HG03280 (cell line): ENCODE data around the gene ODF2L.
"Not testable (repeated sequence)": the region's sequence is repeated elsewhere in the genome, so short reads cannot be mapped to it uniquely, and the experiment has no call there.

Experiments used
- ATAC-seq: cut with Tn5 transposase; IDR thresholded peaks from one replicate; pipeline ENCODE4 v1.9.1; 2021; ENCODE audit warnings: mild to moderate bottlenecking, moderate library complexity; ENCODE audit not compliant: unreplicated experiment

ODF2L gene

GRCh38 chr1:86388777-86389176 lies 7.3 kb downstream of the ODF2L start:
- no peak for ATAC-seq

- ATAC-seq, result no peak
Observed at GRCh38 chr1:86387916-86388627, 8.1 kb downstream of the ODF2L start.

- ATAC-seq, result peak; percentile 52
Observed at GRCh38 chr1:86382878-86383277, 13.2 kb downstream of the ODF2L start.

DNA sequence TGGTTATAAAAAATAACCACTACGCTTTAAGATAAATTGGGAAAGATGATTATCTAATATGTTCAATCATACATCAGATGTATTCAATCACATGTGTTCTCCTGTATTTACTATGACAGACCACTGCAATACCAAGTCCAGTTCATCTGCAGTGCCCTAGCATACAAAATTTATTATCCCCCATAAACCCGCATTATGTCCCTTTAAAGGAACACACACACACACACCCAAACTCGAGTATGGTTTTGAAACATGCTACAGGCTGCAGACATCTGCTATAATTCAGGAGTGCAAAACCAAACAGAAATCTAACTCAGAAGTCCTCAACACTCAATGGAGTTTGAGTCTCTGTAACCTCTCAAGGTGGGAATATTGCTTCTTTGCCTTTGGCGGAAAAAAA lies 14.9 kb downstream of the ODF2L start:
- ATAC-seq, result no peak

- peak; percentile 81 for ATAC-seq
Observed at GRCh38 chr1:86380257-86380861, 15.8 kb downstream of the ODF2L start.

GRCh38 chr1:86378813-86379212 lies 17.3 kb downstream of the ODF2L start:
- ATAC-seq, result no peak

GRCh38 chr1:86377341-86377740 lies 18.8 kb downstream of the ODF2L start:
- ATAC-seq, result no peak

DNA sequence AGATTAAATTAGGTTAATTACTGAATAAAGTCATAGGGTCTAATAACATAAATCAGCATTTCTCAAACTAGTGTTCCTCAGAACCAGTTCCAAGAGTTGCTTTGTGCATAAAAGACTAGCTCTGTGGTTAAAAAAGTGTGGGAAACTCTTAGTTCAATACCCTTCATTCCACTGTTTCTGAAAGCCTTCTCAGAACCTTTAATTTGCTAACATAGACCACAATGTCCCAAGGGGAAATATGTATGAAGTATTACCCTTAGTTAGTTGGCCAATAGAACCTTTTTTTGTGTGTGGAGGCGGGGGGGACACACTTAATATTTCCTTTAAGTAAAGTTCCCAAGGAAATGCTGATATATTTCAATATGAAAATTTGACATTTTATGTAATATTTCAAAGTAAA lies 20.4 kb downstream of the ODF2L start:
- no peak for ATAC-seq

GRCh38 chr1:86370601-86371022 lies 25.5 kb downstream of the ODF2L start:
- ATAC-seq, result no peak

- ATAC-seq, result no peak
Observed at GRCh38 chr1:86365896-86366295, 30.2 kb downstream of the ODF2L start.

DNA sequence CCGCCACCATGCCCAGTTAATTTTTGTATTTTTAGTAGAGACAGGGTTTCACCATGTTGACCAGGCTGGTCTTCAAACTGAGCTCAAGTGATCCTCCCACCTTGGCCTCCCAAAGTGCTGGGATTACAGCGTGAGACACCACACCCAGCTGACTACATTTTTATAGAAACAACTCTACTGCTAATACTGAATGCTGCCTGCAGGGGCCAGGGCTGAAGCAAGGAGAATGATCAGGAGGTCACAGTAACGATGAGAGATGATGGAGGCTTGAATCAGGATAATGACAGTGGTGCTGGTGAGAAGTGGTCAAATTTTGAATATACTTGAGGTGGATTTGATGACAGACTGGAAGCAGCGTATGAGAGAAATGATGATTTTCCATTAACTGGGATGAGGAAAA lies 33.3 kb downstream of the ODF2L start:
- no peak for ATAC-seq

DNA sequence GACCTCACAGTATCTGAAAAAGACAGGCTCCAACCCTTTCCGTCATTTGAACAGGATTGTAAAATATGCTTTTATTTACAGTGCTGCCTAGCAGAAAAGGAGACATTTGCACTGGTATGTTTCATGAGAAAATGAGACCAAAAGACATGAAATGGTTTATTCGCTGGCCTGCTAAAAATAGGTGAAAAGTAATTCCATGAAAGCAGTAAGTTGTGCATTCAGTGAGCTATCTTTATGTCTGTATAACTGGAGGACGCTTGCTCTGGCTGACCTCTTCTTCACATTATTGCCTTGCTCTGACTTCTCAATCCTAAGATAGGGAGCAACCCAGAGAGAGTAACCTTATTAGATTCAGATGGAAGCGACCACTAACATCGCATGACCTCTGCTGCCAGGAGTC lies 38.3 kb downstream of the ODF2L start:
- ATAC-seq, result no peak

DNA sequence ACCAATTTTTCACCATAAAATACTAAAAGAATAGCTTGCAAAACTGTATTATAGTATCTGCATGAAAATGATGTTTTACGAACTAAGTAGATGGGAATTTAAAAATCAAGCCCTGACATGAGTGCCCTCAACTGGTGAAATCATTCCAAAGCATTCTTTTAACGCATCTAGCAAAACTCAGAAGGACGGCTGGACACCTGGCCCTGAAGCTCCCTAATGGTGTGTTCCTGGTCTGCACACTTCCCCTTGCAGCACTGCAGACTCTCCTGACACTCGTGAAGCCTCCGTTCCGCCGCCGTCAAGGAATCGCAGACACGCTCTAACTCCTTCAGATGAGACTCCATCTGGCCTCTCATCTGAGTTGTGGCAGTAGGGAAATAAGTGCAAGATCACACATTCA lies 39.9 kb downstream of the ODF2L start:
- no peak for ATAC-seq

DNA sequence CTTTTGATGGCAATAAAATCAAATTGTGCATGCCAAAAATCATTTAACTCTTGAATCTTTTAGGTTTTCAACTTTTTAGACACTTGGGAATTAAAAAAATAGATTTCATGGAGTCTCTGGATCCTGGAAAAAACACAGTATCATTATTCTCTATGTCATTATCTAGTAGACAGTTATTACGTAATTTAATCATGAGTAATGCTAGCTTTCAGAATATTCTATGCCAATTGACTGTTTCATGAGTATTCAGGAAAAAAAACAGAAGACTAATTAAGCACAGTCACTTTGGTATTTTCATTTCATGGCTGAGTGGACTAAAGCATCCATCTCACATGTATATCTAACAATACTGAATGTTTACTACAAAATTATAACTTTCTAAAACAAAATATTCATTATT lies 44.0 kb downstream of the ODF2L start:
- ATAC-seq, result no peak

GRCh38 chr1:86350230-86350629 lies 45.9 kb downstream of the ODF2L start:
- ATAC-seq, result not testable (repeated sequence)

GRCh38 chr1:86346388-86346787 lies 49.7 kb downstream of the ODF2L start:
- no peak for ATAC-seq

GRCh38 chr1:86345042-86345441 lies 51.1 kb downstream of the ODF2L start:
- no peak for ATAC-seq

DNA sequence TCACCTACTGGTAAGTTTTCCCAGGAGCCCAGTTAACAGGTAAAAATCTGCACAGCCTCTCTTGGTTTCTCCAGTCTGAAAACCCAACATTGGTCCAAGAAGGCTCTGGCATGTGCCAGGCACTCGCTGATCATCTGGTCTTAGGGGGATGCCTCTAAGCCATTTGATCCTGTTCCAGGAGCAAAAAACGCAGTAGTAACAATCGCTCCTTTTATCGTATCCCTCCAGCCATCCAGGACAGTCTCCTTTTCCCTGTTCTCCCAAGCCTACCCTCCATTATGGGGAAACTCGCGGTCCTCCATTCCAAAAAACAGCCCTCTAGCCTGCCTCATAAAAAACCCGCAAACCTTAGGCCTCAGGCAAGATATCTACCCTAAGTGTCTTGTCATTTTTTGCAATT lies 56.2 kb downstream of the ODF2L start:
- ATAC-seq, result no peak

DNA sequence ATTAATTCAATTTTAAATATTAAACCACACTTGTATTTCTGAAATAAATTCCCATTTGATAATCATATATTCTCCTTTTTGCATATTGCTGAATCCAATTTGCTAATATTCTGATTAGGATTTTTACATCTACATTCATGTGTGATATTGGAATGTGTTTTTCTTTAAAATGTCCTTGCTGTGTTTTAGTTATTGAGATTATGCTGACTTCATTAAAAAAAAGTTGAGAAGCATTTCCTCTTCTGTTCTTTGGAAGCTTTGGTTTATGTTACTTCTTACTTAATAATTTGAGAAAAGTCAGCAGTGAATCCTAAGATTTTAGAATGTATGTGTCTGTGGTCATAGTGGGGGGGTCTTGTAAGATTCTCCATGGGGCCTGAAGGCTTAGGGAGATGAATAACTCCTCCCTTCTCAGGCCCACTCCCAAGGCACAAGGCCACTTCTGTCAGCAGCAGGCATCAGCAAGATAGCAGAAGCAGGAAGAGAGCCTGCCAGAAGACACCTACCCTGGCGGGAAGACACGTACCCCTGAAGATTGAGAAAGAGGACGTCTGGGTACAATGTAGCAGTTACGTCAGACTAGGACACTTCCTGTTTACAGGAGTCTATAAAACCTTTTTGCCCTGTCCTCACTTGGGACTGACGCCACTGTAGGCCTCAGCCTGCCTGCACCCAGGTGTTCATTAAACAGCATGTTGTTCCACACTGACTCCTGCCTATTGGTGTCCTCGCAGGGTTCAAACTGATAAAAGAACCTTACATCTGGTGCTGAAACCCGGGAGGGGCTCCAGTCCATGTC lies 56.9 kb downstream of the ODF2L start:
- no peak for ATAC-seq

GRCh38 chr1:86335916-86336315 lies 60.2 kb downstream of the ODF2L start:
- ATAC-seq, result no peak

GRCh38 chr1:86325264-86325663 lies 70.9 kb downstream of the ODF2L start:
- no peak for ATAC-seq
